ENCODE results near the gene B3GAT3.
"Not testable (repeated sequence)": the region's sequence is repeated elsewhere in the genome, so short reads cannot be mapped to it uniquely, and the experiment has no call there.

Gene B3GAT3

GRCh38 chr11:62621567-62622470, at the start of gene B3GAT3:
Gene B3GAT3 (minus strand): TSS chr11:62621986. CDS start chr11:62621947, 39 bp downstream.
- DNase-seq: peak; percentile 98

GRCh38 chr11:62671236-62671607, 49.4 kb upstream of the B3GAT3 start:
- DNase-seq: peak in 1 of 3 donors; percentile 33

- no peak for DNase-seq
Measured at GRCh38 chr11:62669420-62670161, 47.8 kb upstream of the B3GAT3 start.

- DNase-seq: no peak
Measured at GRCh38 chr11:62667460-62667859, 45.7 kb upstream of the B3GAT3 start.

GRCh38 chr11:62666259-62666926, 44.6 kb upstream of the B3GAT3 start:
- DNase-seq: no peak

GRCh38 chr11:62665599-62666258, 43.9 kb upstream of the B3GAT3 start:
- peak; percentile 59 to 65 (median 64) for DNase-seq

- DNase-seq: peak; percentile 94 to 97 (median 97)
Measured at GRCh38 chr11:62665075-62665598, 43.4 kb upstream of the B3GAT3 start, which contains the start of the genes C11orf98 and CSKMT. Gene C11orf98 (minus strand): TSS chr11:62665210. CDS start chr11:62665169, 41 bp downstream. Gene CSKMT (plus strand): TSS chr11:62665312. CDS start chr11:62665880, 568 bp downstream.

- DNase-seq: no peak
Measured at GRCh38 chr11:62664405-62665074, 42.8 kb upstream of the B3GAT3 start.

- DNase-seq: no peak
Measured at GRCh38 chr11:62656796-62657429, 35.1 kb upstream of the B3GAT3 start.

GRCh38 chr11:62654297-62654696, 32.5 kb upstream of the B3GAT3 start:
- no peak for DNase-seq

- DNase-seq: peak in 2 of 3 donors; percentile 21 to 28
Measured at GRCh38 chr11:62652161-62653006, 30.6 kb upstream of the B3GAT3 start.

- DNase-seq: not testable (repeated sequence)
Measured at GRCh38 chr11:62650283-62650682, 28.5 kb upstream of the B3GAT3 start.

GRCh38 chr11:62649486-62649885, 27.7 kb upstream of the B3GAT3 start:
- no peak for DNase-seq

GRCh38 chr11:62648967-62649364, 27.2 kb upstream of the B3GAT3 start:
- DNase-seq: no peak

- DNase-seq: no peak
Measured at GRCh38 chr11:62648185-62648966, 26.6 kb upstream of the B3GAT3 start.

GRCh38 chr11:62647609-62648005, 25.8 kb upstream of the B3GAT3 start:
- no peak for DNase-seq

- DNase-seq: no peak
Measured at GRCh38 chr11:62646825-62647608, 25.2 kb upstream of the B3GAT3 start.

All from suppressor macrophage treated with lipopolysaccharide for 1 hour (primary cell).